Measurements from ENCODE around the gene TOGARAM1.

GRCh38 chr14:45048385-45048784 is 86.4 kb downstream of the TOGARAM1 start:
- no peak for TF ChIP-seq EZH2 (IDR thresholded peaks at IDR 0.05; ENCODE audit: insufficient read depth, low read length)
- no peak for TF ChIP-seq CTCF (IDR thresholded peaks at IDR 0.05; ENCODE audit: insufficient read depth, low read depth, low read length)

Measured in astrocyte (in vitro differentiated cells and primary cell).